Sigmoid colon (tissue), 7 donors: ENCODE data around the gene KCNIP4. TPM values are rescaled to one million over a fixed set of nuclear protein-coding genes. Genes with fewer than 3 reads are reported as not detected.

Source experiments
- DNase-seq: peaks from one replicate; pipeline ENCODE4 v3.0.0-alpha.2; 2019
- H3K27ac ChIP-seq, 4 donors: fragments of 200-600 bp; sonication (generic); one replicate each; pipeline ENCODE4 v1.5.1; 2016 to 2019; ENCODE audit warnings: mild to moderate bottlenecking in 1 of 4
- H3K27me3 ChIP-seq, 3 donors: fragments of 200-600 bp; sonication (generic); one replicate each; pipeline ENCODE4 v1.5.1; 2019; ENCODE audit warnings: mild to moderate bottlenecking in 1 of 3
- H3K36me3 ChIP-seq, 4 donors: fragments of 200-600 bp; sonication (generic); one replicate each; pipeline ENCODE4 v1.5.1; 2016 to 2019
- H3K4me1 ChIP-seq, 4 donors: fragments of 200-600 bp; sonication (generic); one replicate each; pipeline ENCODE4 v1.5.1; 2017 to 2019
- H3K4me3 ChIP-seq, 4 donors: fragments of 200-600 bp; sonication (generic); one replicate each; pipeline ENCODE4 v1.5.1; 2017 to 2019; ENCODE audit warnings: mild to moderate bottlenecking in 2 of 4, moderate library complexity in 1 of 4
- H3K9me3 ChIP-seq, 4 donors: fragments of 200-600 bp in 3 of 4; sonication (generic) in 3 of 4; one replicate each; pipeline versions ENCODE4 v1.5.1 to v1.6.1; 2013 to 2019
- CTCF ChIP-seq, 4 experiments: fragments of 450-650 bp in 3 of 4; fragments of 200-600 bp in 1 of 4; IDR thresholded peaks; one replicate each; pipeline ENCODE4 v1.5.1; 2016 to 2019; ENCODE audit warnings: antibody characterized with exemption in 4 of 4, mild to moderate bottlenecking in 3 of 4, moderate library complexity in 2 of 4
- EP300 ChIP-seq, 4 donors: sonication (generic); formaldehyde crosslinking; IDR thresholded peaks; one replicate each; pipeline ENCODE4 v1.6.1; 2017; ENCODE audit warnings: antibody characterized with exemption in 4 of 4
- POLR2A ChIP-seq, 2 donors: fragments of 450-650 bp; IDR thresholded peaks; one replicate each; pipeline ENCODE4 v1.6.1; 2016; ENCODE audit warnings: antibody characterized with exemption in 2 of 2, mild to moderate bottlenecking in 2 of 2, moderate library complexity in 2 of 2
- POLR2AphosphoS5 ChIP-seq, 4 donors: sonication (generic); formaldehyde crosslinking; IDR thresholded peaks; one replicate each; pipeline ENCODE4 v1.6.1; 2017; ENCODE audit warnings: antibody characterized with exemption in 4 of 4
- WGBS, 2 donors: extraction: QIAGEN DNeasy Blood & Tissue Kit; methylation state at CpG; one replicate each; pipeline ENCODE4 v1.1.7; 2013; 5-methylcytosine and 5-hydroxymethylcytosine counted together
- intact Hi-C: fragments of 100-400 bp; cut with DNase I; formaldehyde crosslinking; loops from one replicate; pipeline ENCODE4 v1.15.1; 2023
- polyA plus RNA-seq, 3 donors: library from polyadenylated mRNA; stranded (reverse); fragments of 200-250 nt; gene quantifications; one replicate each; pipeline ENCODE4 v1.2.3, GENCODE V29; 2013
- total RNA-seq, 4 donors: library from RNA; depleted of rRNA; stranded (reverse); fragments of >200 nt; gene quantifications; one replicate each; pipeline ENCODE4 v1.1.0, GENCODE V29; 2016
- donor health status: healthy with polysubstance abuse.
- donor health status: Bipolar disorder and iron deficiency.
- donor health status: healthy.

Gene KCNIP4
- total and polyA plus RNA-seq, 7 donors: 0.60 to 28.5 (median 14.0) TPM; not detected in 1

GRCh38 chr4:21742326-21742725 is 206.2 kb downstream of the KCNIP4 start:
- TF ChIP-seq CTCF (IDR thresholded peaks at IDR 0.05) (no peak), POLR2A (IDR thresholded peaks at IDR 0.05) (no peak), POLR2AphosphoS5 (IDR thresholded peaks at IDR 0.05) (no peak)

GRCh38 chr4:21738821-21739220 is 209.8 kb downstream of the KCNIP4 start:
- TF ChIP-seq POLR2A (IDR thresholded peaks at IDR 0.05) (no peak), CTCF (IDR thresholded peaks at IDR 0.05) (no peak), POLR2AphosphoS5 (IDR thresholded peaks at IDR 0.05) (no peak), EP300 (IDR thresholded peaks at IDR 0.05) (no peak)
- Histone ChIP-seq H3K4me3 (no peak overlapping the region), H3K27ac (no peak overlapping the region), H3K9me3 (no peaks in the 10 kb centered on the region), H3K27me3 (no peaks in the 10 kb centered on the region), H3K36me3 (no peaks in the 10 kb centered on the region), H3K4me1 (peaks cover 0 to 4% (median 0%) of the 10 kb centered on the region in 4 donors)
- no peak for DNase-seq
- intact Hi-C loops: no loop called here
- 79 to 89% methylated on average over 4 of the region's 4 CpGs for whole genome bisulfite sequencing, 2 donors

More at GRCh38 chr4:21742326-21742725, 206.2 kb downstream of the KCNIP4 start:
- DNase-seq: no peak
- H3K27me3 ChIP-seq: no peaks in the 10 kb centered on the region
- WGBS, 2 donors: 66 to 83% methylated on average over 2 of the region's 2 CpGs
- H3K4me1 ChIP-seq: no peaks in the 10 kb centered on the region
- H3K4me3 ChIP-seq: no peak overlapping the region
- H3K36me3 ChIP-seq: no peaks in the 10 kb centered on the region
- intact Hi-C loops: no loop called here
- H3K9me3 ChIP-seq: no peaks in the 10 kb centered on the region
- no peak overlapping the region for H3K27ac ChIP-seq

DNA sequence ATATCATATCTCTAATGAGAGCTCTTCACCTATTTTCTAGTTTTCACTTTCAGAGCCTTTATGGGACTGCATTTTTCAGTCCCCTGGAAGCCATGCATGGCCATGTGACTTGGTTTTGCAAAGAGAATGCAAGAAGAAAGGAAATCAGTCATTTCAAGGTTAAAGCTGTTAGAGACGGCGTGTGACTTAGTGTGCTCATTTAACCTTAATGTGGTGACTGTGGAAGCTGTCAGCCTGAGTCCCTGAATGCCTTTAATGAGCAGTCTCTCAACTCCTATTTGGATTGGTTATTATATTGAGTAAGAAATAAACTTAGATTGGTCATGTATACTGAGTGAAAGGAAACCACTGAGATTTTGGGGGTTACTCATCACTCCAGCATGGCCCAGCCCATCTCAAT is 212.7 kb downstream of the KCNIP4 start:
- Histone ChIP-seq H3K9me3 (no peaks in the 10 kb centered on the region), H3K27ac (no peak overlapping the region), H3K4me1 (peaks cover 0 to 10% (median 0%) of the 10 kb centered on the region in 4 donors), H3K4me3 (no peak overlapping the region), H3K27me3 (no peaks in the 10 kb centered on the region), H3K36me3 (no peaks in the 10 kb centered on the region)
- intact Hi-C loops: no loop called here
- 36 to 60% methylated on average over 2 of the region's 2 CpGs for WGBS, 2 donors
- DNase-seq: no peak
- TF ChIP-seq CTCF (IDR thresholded peaks at IDR 0.05) (no peak), POLR2A (IDR thresholded peaks at IDR 0.05) (no peak), EP300 (IDR thresholded peaks at IDR 0.05) (no peak), POLR2AphosphoS5 (IDR thresholded peaks at IDR 0.05) (no peak)

GRCh38 chr4:21733894-21734630 is 214.5 kb downstream of the KCNIP4 start:
- TF ChIP-seq POLR2A (IDR thresholded peaks at IDR 0.05): no peak
- TF ChIP-seq CTCF (IDR thresholded peaks at IDR 0.05): no peak
- no peak for TF ChIP-seq POLR2AphosphoS5 (IDR thresholded peaks at IDR 0.05)
- TF ChIP-seq EP300 (IDR thresholded peaks at IDR 0.05): no peak
- Histone ChIP-seq H3K36me3 (no peaks in the 10 kb centered on the region), H3K4me1 (peaks cover 0 to 10% (median 0%) of the 10 kb centered on the region in 4 donors), H3K27ac (no peak overlapping the region), H3K4me3 (no peak overlapping the region), H3K27me3 (no peaks in the 10 kb centered on the region), H3K9me3 (no peaks in the 10 kb centered on the region)
- intact Hi-C loops: no loop called here
- WGBS, 2 donors: 29 to 49% methylated on average over 3 of the region's 3 CpGs
- no peak for DNase-seq
